ENCODE measurements around the gene TMEM131L.

TMEM131L gene

GRCh38 chr4:153474251-153474650 lies 8.1 kb downstream of the TMEM131L start:
- DNase-seq, result no peak

GRCh38 chr4:153476829-153477574 lies 10.8 kb downstream of the TMEM131L start:
- DNase-seq, result no peak

- no peak for DNase-seq
Observed at GRCh38 chr4:153479101-153479500, 12.9 kb downstream of the TMEM131L start.

GRCh38 chr4:153480704-153481103 lies 14.5 kb downstream of the TMEM131L start:
- DNase-seq, result no peak

- no peak for DNase-seq
Observed at GRCh38 chr4:153481478-153481877, 15.3 kb downstream of the TMEM131L start.

GRCh38 chr4:153483432-153484418 lies 17.6 kb downstream of the TMEM131L start:
- no peak for DNase-seq

GRCh38 chr4:153485359-153485758 lies 19.2 kb downstream of the TMEM131L start:
- no peak for DNase-seq

GRCh38 chr4:153485860-153486259 lies 19.7 kb downstream of the TMEM131L start:
- no peak for DNase-seq

GRCh38 chr4:153486281-153487151 lies 20.4 kb downstream of the TMEM131L start:
- DNase-seq, result no peak

GRCh38 chr4:153488006-153488891 lies 22.1 kb downstream of the TMEM131L start:
- DNase-seq, result peak; percentile 86

GRCh38 chr4:153489856-153490558 lies 23.8 kb downstream of the TMEM131L start:
- DNase-seq, result no peak

- no peak for DNase-seq
Observed at GRCh38 chr4:153490985-153491483, 24.9 kb downstream of the TMEM131L start.

- DNase-seq, result no peak
Observed at GRCh38 chr4:153494562-153494961, 28.4 kb downstream of the TMEM131L start.

GRCh38 chr4:153495480-153496193 lies 29.5 kb downstream of the TMEM131L start:
- DNase-seq, result no peak

- DNase-seq, result peak; percentile 75
Observed at GRCh38 chr4:153497091-153497531, 31.0 kb downstream of the TMEM131L start.

GRCh38 chr4:153497988-153498967 lies 32.1 kb downstream of the TMEM131L start:
- DNase-seq, result no peak

- no peak for DNase-seq
Observed at GRCh38 chr4:153499005-153499404, 32.8 kb downstream of the TMEM131L start.

GRCh38 chr4:153501578-153501977 lies 35.4 kb downstream of the TMEM131L start:
- DNase-seq, result no peak

GRCh38 chr4:153502584-153502983 lies 36.4 kb downstream of the TMEM131L start:
- DNase-seq, result no peak
